HL-60 (cell line): Measurements from ENCODE around the gene CFAP99.

Experiments used
- DNase-seq, 2 experiments: peaks; one replicate each; pipeline ENCODE4 v3.0.0-alpha.2; 2010 to 2020; ENCODE audit warnings: low read depth in 1 of 2, low spot score in 1 of 2
- H3K27ac ChIP-seq: fragments of 250-450 bp; sonication (Bioruptor Pico); replicated peaks from 2 replicates; pipeline ENCODE4 v1.5.1; 2020; ENCODE audit warnings: mild to moderate bottlenecking, moderate library complexity
- H3K27me3 ChIP-seq: fragments of 250-450 bp; sonication (Bioruptor Pico); 2 replicates; pipeline ENCODE4 v1.5.1; 2021; ENCODE audit warnings: mild to moderate bottlenecking, moderate library complexity; ENCODE audit not compliant: insufficient read depth, poor library complexity, severe bottlenecking
- H3K4me3 ChIP-seq: replicated peaks from 2 replicates; pipeline ENCODE4 v1.5.1; 2011; ENCODE audit warnings: mild to moderate bottlenecking, control low read depth, low read length; ENCODE audit not compliant: insufficient read depth
- CTCF ChIP-seq: IDR thresholded peaks from one replicate; pipeline ENCODE4 v1.5.1; 2011; ENCODE audit warnings: low read length, control low read depth, inconsistent platforms; ENCODE audit not compliant: insufficient read depth
- GABPA ChIP-seq: IDR thresholded peaks from 2 replicates; pipeline ENCODE4 v1.6.1; 2012; ENCODE audit warnings: low read depth
- POLR2AphosphoS5 ChIP-seq: IDR thresholded peaks from 2 replicates; pipeline ENCODE4 v1.6.1; 2012; ENCODE audit warnings: low read depth
- SPI1 ChIP-seq: IDR thresholded peaks from 2 replicates; pipeline ENCODE4 v1.6.1; 2012; ENCODE audit warnings: low read depth, mild to moderate bottlenecking, borderline replicate concordance
- TF ChIP-seq, protein P1 (sequence below): IDR thresholded peaks from 2 replicates; pipeline ENCODE4 v1.6.1; 2012; ENCODE audit warnings: low read depth; ENCODE audit not compliant: insufficient replicate concordance

The CFAP99 gene

GRCh38 chr4:2482192-2482591 lies 63.4 kb downstream of the CFAP99 start:
- DNase-seq: no peak
- TF ChIP-seq GABPA (no peak), POLR2AphosphoS5 (no peak)
- no peak overlapping the region for H3K4me3 ChIP-seq
- no peaks in the 10 kb centered on the region for H3K27me3 ChIP-seq
- H3K27ac ChIP-seq: no peak overlapping the region

DNA sequence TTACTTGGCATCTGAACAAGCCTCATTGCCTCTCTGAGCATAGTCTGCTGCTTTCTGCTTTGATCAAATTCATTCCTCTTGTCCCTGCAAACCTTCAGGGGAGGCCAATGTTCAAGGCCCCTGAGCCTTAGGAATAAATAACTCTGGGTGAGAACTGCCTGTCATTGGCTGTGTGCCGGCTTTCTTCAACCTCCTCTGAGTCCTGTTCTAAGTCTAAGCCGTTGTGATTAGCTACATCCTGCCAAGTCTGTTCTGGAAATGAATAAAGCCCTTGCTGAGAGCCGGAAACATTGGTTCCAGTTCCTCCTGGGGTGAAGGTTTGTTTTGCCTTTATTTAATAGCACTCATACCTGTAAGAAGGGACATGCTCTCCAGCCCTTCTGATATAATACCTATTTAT lies 63.9 kb downstream of the CFAP99 start:
- Histone ChIP-seq H3K27ac (no peak overlapping the region), H3K27me3 (no peaks in the 10 kb centered on the region), H3K4me3 (no peak overlapping the region)
- DNase-seq: no peak
- TF ChIP-seq, protein P1, sequence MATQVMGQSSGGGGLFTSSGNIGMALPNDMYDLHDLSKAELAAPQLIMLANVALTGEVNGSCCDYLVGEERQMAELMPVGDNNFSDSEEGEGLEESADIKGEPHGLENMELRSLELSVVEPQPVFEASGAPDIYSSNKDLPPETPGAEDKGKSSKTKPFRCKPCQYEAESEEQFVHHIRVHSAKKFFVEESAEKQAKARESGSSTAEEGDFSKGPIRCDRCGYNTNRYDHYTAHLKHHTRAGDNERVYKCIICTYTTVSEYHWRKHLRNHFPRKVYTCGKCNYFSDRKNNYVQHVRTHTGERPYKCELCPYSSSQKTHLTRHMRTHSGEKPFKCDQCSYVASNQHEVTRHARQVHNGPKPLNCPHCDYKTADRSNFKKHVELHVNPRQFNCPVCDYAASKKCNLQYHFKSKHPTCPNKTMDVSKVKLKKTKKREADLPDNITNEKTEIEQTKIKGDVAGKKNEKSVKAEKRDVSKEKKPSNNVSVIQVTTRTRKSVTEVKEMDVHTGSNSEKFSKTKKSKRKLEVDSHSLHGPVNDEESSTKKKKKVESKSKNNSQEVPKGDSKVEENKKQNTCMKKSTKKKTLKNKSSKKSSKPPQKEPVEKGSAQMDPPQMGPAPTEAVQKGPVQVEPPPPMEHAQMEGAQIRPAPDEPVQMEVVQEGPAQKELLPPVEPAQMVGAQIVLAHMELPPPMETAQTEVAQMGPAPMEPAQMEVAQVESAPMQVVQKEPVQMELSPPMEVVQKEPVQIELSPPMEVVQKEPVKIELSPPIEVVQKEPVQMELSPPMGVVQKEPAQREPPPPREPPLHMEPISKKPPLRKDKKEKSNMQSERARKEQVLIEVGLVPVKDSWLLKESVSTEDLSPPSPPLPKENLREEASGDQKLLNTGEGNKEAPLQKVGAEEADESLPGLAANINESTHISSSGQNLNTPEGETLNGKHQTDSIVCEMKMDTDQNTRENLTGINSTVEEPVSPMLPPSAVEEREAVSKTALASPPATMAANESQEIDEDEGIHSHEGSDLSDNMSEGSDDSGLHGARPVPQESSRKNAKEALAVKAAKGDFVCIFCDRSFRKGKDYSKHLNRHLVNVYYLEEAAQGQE: no peak
- TF ChIP-seq POLR2AphosphoS5: no peak

GRCh38 chr4:2483237-2483636 lies 64.5 kb downstream of the CFAP99 start:
- Histone ChIP-seq H3K27ac (no peak overlapping the region), H3K27me3 (no peaks in the 10 kb centered on the region), H3K4me3 (no peak overlapping the region)
- no peak for TF ChIP-seq CTCF
- TF ChIP-seq, protein P1: no peak
- no peak for TF ChIP-seq POLR2AphosphoS5
- TF ChIP-seq GABPA: no peak
- no peak for TF ChIP-seq SPI1
- DNase-seq: no peak

- Histone ChIP-seq H3K27me3 (no peaks in the 10 kb centered on the region), H3K4me3 (no peak overlapping the region), H3K27ac (no peak overlapping the region)
- peak in 1 of 2 experiments; percentile 14 for DNase-seq
- TF ChIP-seq SPI1 (no peak), CTCF (no peak), POLR2AphosphoS5 (no peak), GABPA (no peak)
- TF ChIP-seq, protein P1: no peak
Measured at GRCh38 chr4:2484185-2484584, 65.4 kb downstream of the CFAP99 start.
